Left cardiac atrium (tissue), 4 donors: ENCODE data around the gene ADAMTS17. TPM values are rescaled to one million over a fixed set of nuclear protein-coding genes. Genes with fewer than 3 reads are reported as not detected.

Source experiments
- ATAC-seq, 2 donors: fragments of 200-7000 bp; cut with Tn5 transposase; one replicate each; pipeline ENCODE4 v1.9.1; 2020; ENCODE audit warnings: mild to moderate bottlenecking in 2 of 2, moderate library complexity in 2 of 2
- DNase-seq: peaks from one replicate; pipeline ENCODE4 v3.0.0-alpha.2; 2020
- intact Hi-C, 2 donors: fragments of 100-400 bp; cut with DNase I; formaldehyde crosslinking; loops; one replicate each; pipeline versions ENCODE4 v1.14.1 to v1.15.1; 2022 to 2023
- total RNA-seq, 2 donors: library from RNA; stranded (reverse); fragmentation: NEBNext Ultra II Directional; extraction: Animal tissue kit (Norgen Biotek cat#: 25700); gene quantifications; one replicate each; pipeline ENCODE4 v1.2.1, GENCODE V29; 2021
- donor health status: DM: no; HTN: yes; CAD: no.
- donor health status: DM: no; HTN: yes; CAD: no; lungs with severe emphysema.
- donor health status: DM: yes; HTN: yes; CAD: no.
- donor health status: Dilated cardiomyopathy.

Gene ADAMTS17
- total RNA-seq, 2 donors from 2014 or later, result 3.2 to 6.3 TPM

GRCh38 chr15:99976000-99976399 is 365.8 kb downstream of the ADAMTS17 start:
- intact Hi-C loops, result no loop called here
- ATAC-seq (no peak), DNase-seq (no peak)

- ATAC-seq, result no peak
- DNase-seq, result no peak
- intact Hi-C loops, result no loop called here
Measured at GRCh38 chr15:99974246-99974645, 367.5 kb downstream of the ADAMTS17 start.

- ATAC-seq, result no peak
- DNase-seq, result no peak
- intact Hi-C loops, result no loop called here
Measured at GRCh38 chr15:99973351-99973750, 368.4 kb downstream of the ADAMTS17 start.

GRCh38 chr15:99970891-99971430 is 370.8 kb downstream of the ADAMTS17 start:
- intact Hi-C loops, result no loop called here
- ATAC-seq (no peak), DNase-seq (no peak)

GRCh38 chr15:99969261-99969920 is 372.4 kb downstream of the ADAMTS17 start:
- DNase-seq (no peak), ATAC-seq (no peak)
- intact Hi-C loops, result loop anchor here (10.0 kb wide), 2 partner anchors 75 to 155 kb away; no protein-coding TSS in a partner anchor

- DNase-seq (no peak), ATAC-seq (peak; percentile 19 to 67)
- intact Hi-C loops, result loop anchor here (10.0 kb wide), 2 partner anchors 77 to 157 kb away; no protein-coding TSS in a partner anchor
Measured at GRCh38 chr15:99967841-99968371, 373.9 kb downstream of the ADAMTS17 start.

- no peak for ATAC-seq
- no peak for DNase-seq
- intact Hi-C loops, result loop anchor here (10.0 kb wide), 2 partner anchors 78 to 158 kb away; no protein-coding TSS in a partner anchor
Measured at GRCh38 chr15:99966815-99967214, 375.0 kb downstream of the ADAMTS17 start.

GRCh38 chr15:99965376-99965775 is 376.4 kb downstream of the ADAMTS17 start:
- DNase-seq (no peak), ATAC-seq (no peak)
- intact Hi-C loops, result loop anchor here (10.0 kb wide), 2 partner anchors 79 to 159 kb away; no protein-coding TSS in a partner anchor

GRCh38 chr15:99963976-99964375 is 377.8 kb downstream of the ADAMTS17 start:
- intact Hi-C loops, result loop anchor here (5.0 to 10.0 kb wide), 3 partner anchors 81 to 373 kb away; no protein-coding TSS in a partner anchor
- no peak for DNase-seq
- ATAC-seq, result no peak

GRCh38 chr15:99963096-99963825 is 378.5 kb downstream of the ADAMTS17 start:
- ATAC-seq, result peak in 1 of 2 donors; percentile 36
- intact Hi-C loops, result loop anchor here (5.0 to 10.0 kb wide), 3 partner anchors 82 to 374 kb away; no protein-coding TSS in a partner anchor
- DNase-seq, result no peak

- intact Hi-C loops, result loop anchor here (5.0 to 10.0 kb wide), 3 partner anchors 83 to 375 kb away; no protein-coding TSS in a partner anchor
- no peak for DNase-seq
- ATAC-seq, result no peak
Measured at GRCh38 chr15:99962006-99962561, 379.7 kb downstream of the ADAMTS17 start.

- intact Hi-C loops, result loop anchor here (5.0 to 10.0 kb wide), 3 partner anchors 84 to 376 kb away; no protein-coding TSS in a partner anchor
- DNase-seq (peak; percentile 45), ATAC-seq (peak; percentile 41 to 63)
Measured at GRCh38 chr15:99961011-99961441, 380.7 kb downstream of the ADAMTS17 start.

GRCh38 chr15:99959326-99959725 is 382.4 kb downstream of the ADAMTS17 start:
- ATAC-seq (no peak), DNase-seq (no peak)
- intact Hi-C loops, result loop anchor here in 1 of 2 donors (10.0 kb wide), 1 partner anchor 375 kb away; no protein-coding TSS in a partner anchor

- intact Hi-C loops, result loop anchor here in 1 of 2 donors (10.0 kb wide), 1 partner anchor 376 kb away; no protein-coding TSS in a partner anchor
- DNase-seq (no peak), ATAC-seq (no peak)
Measured at GRCh38 chr15:99958426-99959097, 383.2 kb downstream of the ADAMTS17 start.

GRCh38 chr15:99957642-99958013 is 384.1 kb downstream of the ADAMTS17 start:
- intact Hi-C loops, result loop anchor here in 1 of 2 donors (10.0 kb wide), 1 partner anchor 377 kb away; no protein-coding TSS in a partner anchor
- ATAC-seq, result no peak
- no peak for DNase-seq

- ATAC-seq (no peak), DNase-seq (no peak)
- intact Hi-C loops, result loop anchor here in 1 of 2 donors (10.0 kb wide), 1 partner anchor 378 kb away; no protein-coding TSS in a partner anchor
Measured at GRCh38 chr15:99956820-99957641, 384.7 kb downstream of the ADAMTS17 start.

- intact Hi-C loops, result loop anchor here in 1 of 2 donors (10.0 kb wide), 1 partner anchor 379 kb away; no protein-coding TSS in a partner anchor
- DNase-seq, result no peak
- peak in 1 of 2 donors; percentile 7 for ATAC-seq
Measured at GRCh38 chr15:99956022-99956775, 385.6 kb downstream of the ADAMTS17 start.
